Muscle of leg (tissue), 16 donors: ENCODE results near the gene NEU2. TPM values are rescaled to one million over a fixed set of nuclear protein-coding genes. Genes with fewer than 3 reads are reported as not detected.

Experiments used
- DNase-seq: peaks from one replicate; pipeline ENCODE4 v3.0.0; 2013
- H3K27ac ChIP-seq: one replicate; pipeline ENCODE4 v1.5.1; 2013; ENCODE audit warnings: mild to moderate bottlenecking, low read length, control low read depth
- H3K27me3 ChIP-seq: one replicate; pipeline ENCODE4 v1.6.1; 2013; ENCODE audit warnings: low read length; ENCODE audit not compliant: control insufficient read depth, insufficient read depth
- H3K36me3 ChIP-seq: one replicate; pipeline ENCODE4 v1.6.1; 2013; ENCODE audit warnings: low read length; ENCODE audit not compliant: control insufficient read depth, insufficient read depth
- H3K4me1 ChIP-seq: one replicate; pipeline ENCODE4 v1.6.1; 2013; ENCODE audit warnings: low read length; ENCODE audit not compliant: control insufficient read depth, insufficient read depth
- H3K4me3 ChIP-seq: one replicate; pipeline ENCODE4 v1.5.1; 2013; ENCODE audit warnings: low read length, control low read depth
- H3K9me3 ChIP-seq: replicated peaks from 2 replicates; pipeline ENCODE4 v1.6.1; 2013; ENCODE audit warnings: low read depth, low read length; ENCODE audit not compliant: control insufficient read depth
- WGBS: methylation state at CpG from one replicate; pipeline ENCODE4 v1.1.5; 2013; ENCODE audit warnings: missing lambda C conversion rate; ENCODE audit not compliant: insufficient coverage; 5-methylcytosine and 5-hydroxymethylcytosine counted together
- long read RNA-seq, 11 donors: transcript quantifications; one replicate each; lab custom pipeline, GENCODE V29; 2026
- polyA plus RNA-seq, 8 donors: library from polyadenylated mRNA; unstranded; fragments of 120-200 nt; gene quantifications; one replicate each; pipeline versions ENCODE4 v1.2.1 to v1.2.3, GENCODE V29; 2013; ENCODE audit warnings: inconsistent platforms in 1 of 8, low replicate concordance in 1 of 8; ENCODE audit not compliant: insufficient read length in 8 of 8, insufficient read depth in 1 of 8
- total RNA-seq: library from RNA; stranded (reverse); fragments of 120-200 nt; gene quantifications from one replicate; pipeline ENCODE4 v1.2.4, GENCODE V29; 2013

Gene NEU2
- total RNA-seq (not detected), polyA plus RNA-seq (not detected)
- long read RNA-seq, donor 1 = 0 reads
- long read RNA-seq, donor 2 = 0 reads
- long read RNA-seq, donor 3 = 0 reads
- long read RNA-seq, donor 4 = 0 reads
- long read RNA-seq, donor 5 = 0 reads
- long read RNA-seq, donor 6 = 0 reads
- long read RNA-seq, donor 7 = 0 reads
- long read RNA-seq, donor 8 = 0 reads
- long read RNA-seq, donor 9 = 0 reads
- long read RNA-seq, donor 10 = 0 reads
- long read RNA-seq, donor 11 = 0 reads

- Histone ChIP-seq H3K4me1 (peaks cover 14% of the 10 kb centered on the region), H3K27me3 (no peaks in the 10 kb centered on the region), H3K27ac (peak within 1 kb of the TSS; percentile 20), H3K4me3 (no peak within 1 kb of the TSS), H3K36me3 (no peaks in the 10 kb centered on the region), H3K9me3 (no peaks in the 10 kb centered on the region)
- 93% methylated on average over 11 of the region's 13 CpGs for WGBS
- DNase-seq = no peak
These were observed at the start of gene NEU2 for GRCh38 chr2:233032551-233033320. NEU2 (plus strand) TSS chr2:233032672; CDS start chr2:233032672, 0 bp downstream.

GRCh38 chr2:232982926-232983668 is 49.4 kb upstream of the NEU2 start:
- H3K9me3 ChIP-seq = peaks cover 5% of the 10 kb centered on the region
- no peak overlapping the region for H3K4me3 ChIP-seq
- H3K27me3 ChIP-seq = peaks cover 8% of the 10 kb centered on the region
- peak; percentile 24 for DNase-seq
- H3K4me1 ChIP-seq = peaks cover 4% of the 10 kb centered on the region
- WGBS = 23% methylated on average over 15 of the region's 15 CpGs
- peak overlapping the region; percentile 7 for H3K27ac ChIP-seq
- no peaks in the 10 kb centered on the region for H3K36me3 ChIP-seq

GRCh38 chr2:232983669-232984140 is 48.8 kb upstream of the NEU2 start:
- H3K27ac ChIP-seq = no peak overlapping the region
- peaks cover 10% of the 10 kb centered on the region for H3K27me3 ChIP-seq
- DNase-seq = no peak
- no peak overlapping the region for H3K4me3 ChIP-seq
- H3K9me3 ChIP-seq = peaks cover 5% of the 10 kb centered on the region
- no peaks in the 10 kb centered on the region for H3K36me3 ChIP-seq
- 39% methylated on average over 7 of the region's 11 CpGs for whole genome bisulfite sequencing
- H3K4me1 ChIP-seq = peaks cover 4% of the 10 kb centered on the region

GRCh38 chr2:232984451-232985207 is 47.8 kb upstream of the NEU2 start:
- H3K36me3 ChIP-seq = no peaks in the 10 kb centered on the region
- peaks cover 5% of the 10 kb centered on the region for H3K9me3 ChIP-seq
- H3K27me3 ChIP-seq = peaks cover 10% of the 10 kb centered on the region
- WGBS = 80% methylated on average over 7 of the region's 15 CpGs
- no peak overlapping the region for H3K27ac ChIP-seq
- H3K4me3 ChIP-seq = no peak overlapping the region
- H3K4me1 ChIP-seq = peaks cover 4% of the 10 kb centered on the region
- no peak for DNase-seq

GRCh38 chr2:232986155-232986554 is 46.3 kb upstream of the NEU2 start:
- H3K27me3 ChIP-seq = peaks cover 10% of the 10 kb centered on the region
- H3K27ac ChIP-seq = no peak overlapping the region
- no peak for DNase-seq
- WGBS = no CpG with 5 or more reads among the region's 2 CpGs
- no peak overlapping the region for H3K4me3 ChIP-seq
- H3K36me3 ChIP-seq = no peaks in the 10 kb centered on the region
- H3K4me1 ChIP-seq = peaks cover 4% of the 10 kb centered on the region
- peaks cover 5% of the 10 kb centered on the region for H3K9me3 ChIP-seq

GRCh38 chr2:232993231-232993821 is 39.1 kb upstream of the NEU2 start:
- Histone ChIP-seq H3K4me1 (no peaks in the 10 kb centered on the region), H3K27me3 (peaks cover 2% of the 10 kb centered on the region), H3K4me3 (no peak overlapping the region), H3K9me3 (peaks cover 4% of the 10 kb centered on the region), H3K36me3 (no peaks in the 10 kb centered on the region), H3K27ac (no peak overlapping the region)
- no CpG with 5 or more reads among the region's 4 CpGs for WGBS
- no peak for DNase-seq

GRCh38 chr2:232994446-232994845 is 38.0 kb upstream of the NEU2 start:
- no peak overlapping the region for H3K4me3 ChIP-seq
- no peaks in the 10 kb centered on the region for H3K4me1 ChIP-seq
- WGBS = no CpG with 5 or more reads among the region's 5 CpGs
- H3K9me3 ChIP-seq = peaks cover 4% of the 10 kb centered on the region
- DNase-seq = no peak
- no peaks in the 10 kb centered on the region for H3K27me3 ChIP-seq
- H3K27ac ChIP-seq = no peak overlapping the region
- no peaks in the 10 kb centered on the region for H3K36me3 ChIP-seq

GRCh38 chr2:232997749-232998665 is 34.5 kb upstream of the NEU2 start:
- Histone ChIP-seq H3K36me3 (no peaks in the 10 kb centered on the region), H3K4me3 (no peak overlapping the region), H3K9me3 (peaks cover 4% of the 10 kb centered on the region), H3K27me3 (no peaks in the 10 kb centered on the region), H3K27ac (no peak overlapping the region), H3K4me1 (no peaks in the 10 kb centered on the region)
- WGBS = 79% methylated on average over 14 of the region's 18 CpGs
- no peak for DNase-seq

- Histone ChIP-seq H3K4me1 (no peaks in the 10 kb centered on the region), H3K27me3 (no peaks in the 10 kb centered on the region), H3K36me3 (no peaks in the 10 kb centered on the region), H3K27ac (no peak overlapping the region), H3K9me3 (no peaks in the 10 kb centered on the region), H3K4me3 (no peak overlapping the region)
- WGBS = no CpG with 5 or more reads among the region's 5 CpGs
- DNase-seq = no peak
These were observed 33.8 kb upstream of the NEU2 start for GRCh38 chr2:232998666-232998985.
